Stimulated activated CD4-positive, alpha-beta T cell treated with anti-CD3 and anti-CD28 coated beads, TNF-alpha, amount 100 ng/mL, for 4 hours (primary cell): ENCODE results near the gene GET4.
A peak's percentile ranks its signal among the peaks of the same experiment; 100 is the strongest.

ENCODE experiments used
- DNase-seq, 3 experiments: peaks; one replicate each; pipeline ENCODE4 v3.0.0-alpha.2; 2020; ENCODE audit warnings: low read depth in 3 of 3

The GET4 gene

GRCh38 chr7:876077-876971 lies at the start of gene GET4:
Gene GET4, plus strand, starts transcription at chr7:876554. Its CDS starts 92 bp downstream, at chr7:876646.
- DNase-seq, result peak; percentile 93 to 97 (median 96)

GRCh38 chr7:828793-829561 lies 47.4 kb upstream of the GET4 start:
- no peak for DNase-seq

- no peak for DNase-seq
Observed at GRCh38 chr7:830069-830468, 46.3 kb upstream of the GET4 start.

GRCh38 chr7:831596-832166 lies 44.7 kb upstream of the GET4 start:
- DNase-seq, result no peak

- DNase-seq, result peak in 2 of 3 experiments; percentile 57 to 58
Observed at GRCh38 chr7:832167-832967, 44.0 kb upstream of the GET4 start, which contains the start of gene SUN1. Gene SUN1, plus strand, starts transcription at chr7:832476. Its CDS starts 49 bp downstream, at chr7:832525.

- no peak for DNase-seq
Observed at GRCh38 chr7:832968-833424, 43.4 kb upstream of the GET4 start.

- no peak for DNase-seq
Observed at GRCh38 chr7:833601-834258, 42.6 kb upstream of the GET4 start.

GRCh38 chr7:834277-834676 lies 42.1 kb upstream of the GET4 start:
- no peak for DNase-seq

GRCh38 chr7:835021-835420 lies 41.3 kb upstream of the GET4 start:
- no peak for DNase-seq

GRCh38 chr7:835485-836401 lies 40.6 kb upstream of the GET4 start:
- DNase-seq, result no peak

GRCh38 chr7:836429-836828 lies 39.9 kb upstream of the GET4 start:
- DNase-seq, result no peak

- no peak for DNase-seq
Observed at GRCh38 chr7:837001-837400, 39.4 kb upstream of the GET4 start.

- no peak for DNase-seq
Observed at GRCh38 chr7:840001-840600, 36.3 kb upstream of the GET4 start.

GRCh38 chr7:841943-842342 lies 34.4 kb upstream of the GET4 start:
- DNase-seq, result no peak

- no peak for DNase-seq
Observed at GRCh38 chr7:842431-843031, 33.8 kb upstream of the GET4 start.

GRCh38 chr7:843230-843629 lies 33.1 kb upstream of the GET4 start:
- DNase-seq, result no peak

GRCh38 chr7:844043-844442 lies 32.3 kb upstream of the GET4 start:
- no peak for DNase-seq

GRCh38 chr7:844514-844913 lies 31.8 kb upstream of the GET4 start:
- no peak for DNase-seq

- no peak for DNase-seq
Observed at GRCh38 chr7:845091-845490, 31.3 kb upstream of the GET4 start.
